OCI-LY1 (cell line): Measurements from ENCODE around the gene E2F1.

Experiments used
- EZH2 ChIP-seq: fragments of 200-600 bp; sonication (generic), shearing (Covaris generic); IDR thresholded peaks from 2 replicates; pipeline ENCODE4 v1.8.0; 2017; ENCODE audit warnings: borderline replicate concordance, mixed run types, mild to moderate bottlenecking, antibody characterized with exemption, low read length, moderate library complexity, mixed read lengths
- TF ChIP-seq, protein P1 (sequence below): fragments of 200-600 bp; sonication (generic), shearing (Covaris generic); IDR thresholded peaks from 2 replicates; pipeline ENCODE4 v1.5.1; 2017; ENCODE audit warnings: mild to moderate bottlenecking, antibody characterized with exemption, low read length, moderate library complexity, mixed read lengths

DNA sequence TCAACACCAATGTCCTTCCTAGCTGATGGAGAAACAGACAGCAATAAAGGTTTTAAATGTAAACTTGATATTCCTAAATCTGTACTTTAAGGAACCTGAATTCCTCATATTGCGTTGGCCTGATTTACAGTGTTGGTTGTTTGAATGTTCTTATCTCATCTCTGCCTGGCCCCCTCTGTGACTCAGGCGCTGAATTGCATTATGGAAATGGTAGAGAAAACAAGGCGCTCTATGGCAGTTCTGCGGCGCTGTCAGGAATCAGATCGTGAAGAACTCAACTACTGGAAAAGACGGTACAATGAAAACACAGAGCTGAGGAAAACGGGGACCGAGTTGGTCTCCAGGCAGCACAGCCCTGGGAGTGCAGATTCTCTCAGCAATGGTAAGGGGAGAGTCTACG, 56.7 kb downstream of the E2F1 start:
- TF ChIP-seq, protein P1, sequence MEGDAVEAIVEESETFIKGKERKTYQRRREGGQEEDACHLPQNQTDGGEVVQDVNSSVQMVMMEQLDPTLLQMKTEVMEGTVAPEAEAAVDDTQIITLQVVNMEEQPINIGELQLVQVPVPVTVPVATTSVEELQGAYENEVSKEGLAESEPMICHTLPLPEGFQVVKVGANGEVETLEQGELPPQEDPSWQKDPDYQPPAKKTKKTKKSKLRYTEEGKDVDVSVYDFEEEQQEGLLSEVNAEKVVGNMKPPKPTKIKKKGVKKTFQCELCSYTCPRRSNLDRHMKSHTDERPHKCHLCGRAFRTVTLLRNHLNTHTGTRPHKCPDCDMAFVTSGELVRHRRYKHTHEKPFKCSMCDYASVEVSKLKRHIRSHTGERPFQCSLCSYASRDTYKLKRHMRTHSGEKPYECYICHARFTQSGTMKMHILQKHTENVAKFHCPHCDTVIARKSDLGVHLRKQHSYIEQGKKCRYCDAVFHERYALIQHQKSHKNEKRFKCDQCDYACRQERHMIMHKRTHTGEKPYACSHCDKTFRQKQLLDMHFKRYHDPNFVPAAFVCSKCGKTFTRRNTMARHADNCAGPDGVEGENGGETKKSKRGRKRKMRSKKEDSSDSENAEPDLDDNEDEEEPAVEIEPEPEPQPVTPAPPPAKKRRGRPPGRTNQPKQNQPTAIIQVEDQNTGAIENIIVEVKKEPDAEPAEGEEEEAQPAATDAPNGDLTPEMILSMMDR: no peak
- TF ChIP-seq EZH2: no peak
